BLaER1 (cell line): ENCODE measurements around the gene CCDC32.

ENCODE experiments used
- H3K27ac ChIP-seq: shearing (Covaris generic); formaldehyde crosslinking; 2 replicates; pipeline ENCODE4 v1.8.1; 2022
- H3K27me3 ChIP-seq: shearing (Covaris generic); formaldehyde crosslinking; 2 replicates; pipeline ENCODE4 v1.8.1; 2022
- H3K36me3 ChIP-seq: shearing (Covaris generic); formaldehyde crosslinking; 2 replicates; pipeline ENCODE4 v1.8.1; 2022
- H3K4me1 ChIP-seq: shearing (Covaris generic); formaldehyde crosslinking; 2 replicates; pipeline ENCODE4 v1.8.1; 2022
- H3K4me2 ChIP-seq: shearing (Covaris generic); formaldehyde crosslinking; 2 replicates; pipeline ENCODE4 v1.8.1; 2022
- H3K4me3 ChIP-seq: shearing (Covaris generic); formaldehyde crosslinking; 2 replicates; pipeline ENCODE4 v1.8.1; 2022
- H3K9ac ChIP-seq: shearing (Covaris generic); formaldehyde crosslinking; 2 replicates; pipeline ENCODE4 v1.8.1; 2022
- H3K9me3 ChIP-seq: shearing (Covaris generic); formaldehyde crosslinking; 2 replicates; pipeline ENCODE4 v1.8.1; 2022
- H4K20me1 ChIP-seq: shearing (Covaris generic); formaldehyde crosslinking; 2 replicates; pipeline ENCODE4 v1.8.1; 2022
- Cebpa-rat ChIP-seq: shearing (Covaris generic); IDR thresholded peaks from 2 replicates; pipeline ENCODE4 v1.8.1; 2022

Gene CCDC32

GRCh38 chr15:40528801-40529200 lies 36.0 kb downstream of the CCDC32 start:
- Histone ChIP-seq H3K27ac (no peak overlapping the region), H3K9ac (no peak overlapping the region), H3K4me1 (no peaks in the 10 kb centered on the region)

GRCh38 chr15:40525855-40526254 lies 39.0 kb downstream of the CCDC32 start:
- H3K27me3 ChIP-seq = no peaks in the 10 kb centered on the region
- no peak overlapping the region for H3K9ac ChIP-seq
- no peaks in the 10 kb centered on the region for H4K20me1 ChIP-seq
- no peaks in the 10 kb centered on the region for H3K36me3 ChIP-seq
- no peak overlapping the region for H3K4me3 ChIP-seq
- H3K27ac ChIP-seq = no peak overlapping the region
- H3K4me1 ChIP-seq = no peaks in the 10 kb centered on the region
- H3K4me2 ChIP-seq = no peak overlapping the region
- TF ChIP-seq Cebpa-rat = no peak
- H3K9me3 ChIP-seq = no peaks in the 10 kb centered on the region

More at GRCh38 chr15:40528801-40529200, 36.0 kb downstream of the CCDC32 start:
- Histone ChIP-seq H4K20me1 (no peaks in the 10 kb centered on the region), H3K4me3 (no peak overlapping the region), H3K36me3 (no peaks in the 10 kb centered on the region), H3K9me3 (no peaks in the 10 kb centered on the region), H3K27me3 (no peaks in the 10 kb centered on the region), H3K4me2 (no peak overlapping the region)
- TF ChIP-seq Cebpa-rat = no peak

GRCh38 chr15:40523611-40524010 lies 41.2 kb downstream of the CCDC32 start:
- no peak overlapping the region for H3K4me2 ChIP-seq
- no peak overlapping the region for H3K4me3 ChIP-seq
- H3K27ac ChIP-seq = no peak overlapping the region
- no peaks in the 10 kb centered on the region for H3K27me3 ChIP-seq
- H3K9ac ChIP-seq = no peak overlapping the region
- no peaks in the 10 kb centered on the region for H4K20me1 ChIP-seq
- H3K9me3 ChIP-seq = no peaks in the 10 kb centered on the region
- no peaks in the 10 kb centered on the region for H3K36me3 ChIP-seq
- no peaks in the 10 kb centered on the region for H3K4me1 ChIP-seq
- no peak for TF ChIP-seq Cebpa-rat

GRCh38 chr15:40516322-40516721 lies 48.5 kb downstream of the CCDC32 start:
- Histone ChIP-seq H3K4me3 (no peak overlapping the region), H3K27ac (no peak overlapping the region), H4K20me1 (peaks cover 15% of the 10 kb centered on the region), H3K4me2 (no peak overlapping the region), H3K36me3 (no peaks in the 10 kb centered on the region), H3K4me1 (peaks cover 5% of the 10 kb centered on the region), H3K27me3 (peaks cover 29% of the 10 kb centered on the region), H3K9me3 (no peaks in the 10 kb centered on the region), H3K9ac (no peak overlapping the region)
- no peak for TF ChIP-seq Cebpa-rat

- H4K20me1 ChIP-seq = peaks cover 26% of the 10 kb centered on the region
- H3K4me3 ChIP-seq = no peak overlapping the region
- H3K4me2 ChIP-seq = no peak overlapping the region
- no peaks in the 10 kb centered on the region for H3K36me3 ChIP-seq
- no peaks in the 10 kb centered on the region for H3K9me3 ChIP-seq
- no peak overlapping the region for H3K27ac ChIP-seq
- H3K27me3 ChIP-seq = peaks cover 50% of the 10 kb centered on the region
- peaks cover 13% of the 10 kb centered on the region for H3K4me1 ChIP-seq
- no peak overlapping the region for H3K9ac ChIP-seq
- no peak for TF ChIP-seq Cebpa-rat
Observed at GRCh38 chr15:40513609-40514008, 51.2 kb downstream of the CCDC32 start.

- H4K20me1 ChIP-seq = peaks cover 26% of the 10 kb centered on the region
- H3K27me3 ChIP-seq = peaks cover 58% of the 10 kb centered on the region
- H3K36me3 ChIP-seq = no peaks in the 10 kb centered on the region
- no peak overlapping the region for H3K27ac ChIP-seq
- H3K4me2 ChIP-seq = no peak overlapping the region
- H3K9me3 ChIP-seq = no peaks in the 10 kb centered on the region
- TF ChIP-seq Cebpa-rat = no peak
- no peak overlapping the region for H3K9ac ChIP-seq
- peaks cover 14% of the 10 kb centered on the region for H3K4me1 ChIP-seq
- no peak overlapping the region for H3K4me3 ChIP-seq
Observed at GRCh38 chr15:40512440-40512839, 52.4 kb downstream of the CCDC32 start.

GRCh38 chr15:40511472-40512133 lies 53.2 kb downstream of the CCDC32 start:
- Histone ChIP-seq H3K4me2 (peak overlapping the region; percentile 91), H3K27me3 (peaks cover 64% of the 10 kb centered on the region), H3K9ac (no peak overlapping the region), H3K4me1 (peaks cover 21% of the 10 kb centered on the region), H4K20me1 (peaks cover 26% of the 10 kb centered on the region), H3K27ac (no peak overlapping the region), H3K9me3 (no peaks in the 10 kb centered on the region), H3K36me3 (no peaks in the 10 kb centered on the region), H3K4me3 (peak overlapping the region; percentile 65)
- TF ChIP-seq Cebpa-rat = no peak

- Histone ChIP-seq H4K20me1 (peaks cover 26% of the 10 kb centered on the region), H3K4me1 (peaks cover 21% of the 10 kb centered on the region), H3K9ac (no peak overlapping the region), H3K27me3 (peaks cover 64% of the 10 kb centered on the region), H3K4me3 (peak overlapping the region; percentile 65), H3K9me3 (no peaks in the 10 kb centered on the region), H3K36me3 (no peaks in the 10 kb centered on the region), H3K4me2 (peak overlapping the region; percentile 91), H3K27ac (no peak overlapping the region)
- no peak for TF ChIP-seq Cebpa-rat
Observed at GRCh38 chr15:40511093-40511471, 53.8 kb downstream of the CCDC32 start.

- H3K4me2 ChIP-seq = no peak overlapping the region
- no peak overlapping the region for H3K4me3 ChIP-seq
- H3K27me3 ChIP-seq = peaks cover 64% of the 10 kb centered on the region
- TF ChIP-seq Cebpa-rat = no peak
- H3K9ac ChIP-seq = no peak overlapping the region
- no peaks in the 10 kb centered on the region for H3K9me3 ChIP-seq
- peaks cover 21% of the 10 kb centered on the region for H3K4me1 ChIP-seq
- H3K36me3 ChIP-seq = no peaks in the 10 kb centered on the region
- H4K20me1 ChIP-seq = peaks cover 26% of the 10 kb centered on the region
- no peak overlapping the region for H3K27ac ChIP-seq
Observed at GRCh38 chr15:40510201-40510600, 54.6 kb downstream of the CCDC32 start.

- Histone ChIP-seq H4K20me1 (peaks cover 26% of the 10 kb centered on the region), H3K4me2 (no peak overlapping the region), H3K9ac (no peak overlapping the region), H3K4me3 (no peak overlapping the region), H3K27ac (no peak overlapping the region), H3K27me3 (peaks cover 54% of the 10 kb centered on the region), H3K4me1 (peaks cover 21% of the 10 kb centered on the region), H3K9me3 (no peaks in the 10 kb centered on the region), H3K36me3 (no peaks in the 10 kb centered on the region)
- TF ChIP-seq Cebpa-rat = no peak
Observed at GRCh38 chr15:40508216-40508615, 56.6 kb downstream of the CCDC32 start.
